ENCODE data around the gene OLFML2B.
A peak's percentile ranks its signal among the peaks of the same experiment; 100 is the strongest.

Gene OLFML2B

GRCh38 chr1:161978011-161978790, 45.5 kb downstream of the OLFML2B start:
- no peak for DNase-seq (ENCODE audit: low spot score)

GRCh38 chr1:161973924-161974845, 49.5 kb downstream of the OLFML2B start:
- DNase-seq (ENCODE audit: low spot score) = peak; percentile 66

GRCh38 chr1:161972828-161973227, 50.8 kb downstream of the OLFML2B start:
- DNase-seq (ENCODE audit: low spot score) = no peak

GRCh38 chr1:161970633-161971032, 53.0 kb downstream of the OLFML2B start:
- no peak for DNase-seq (ENCODE audit: low spot score)

- no peak for DNase-seq (ENCODE audit: low spot score)
These were observed 53.6 kb downstream of the OLFML2B start for GRCh38 chr1:161970036-161970435.

- DNase-seq (ENCODE audit: low spot score) = no peak
These were observed 57.6 kb downstream of the OLFML2B start for GRCh38 chr1:161966067-161966466.

- DNase-seq (ENCODE audit: low spot score) = no peak
These were observed 61.4 kb downstream of the OLFML2B start for GRCh38 chr1:161962091-161962887.

- no peak for DNase-seq (ENCODE audit: low spot score)
These were observed 65.2 kb downstream of the OLFML2B start for GRCh38 chr1:161958425-161958824.

GRCh38 chr1:161956930-161957329, 66.7 kb downstream of the OLFML2B start:
- no peak for DNase-seq (ENCODE audit: low spot score)

- no peak for DNase-seq (ENCODE audit: low spot score)
These were observed 67.6 kb downstream of the OLFML2B start for GRCh38 chr1:161956097-161956496.

GRCh38 chr1:161955606-161956005, 68.1 kb downstream of the OLFML2B start:
- DNase-seq (ENCODE audit: low spot score) = no peak

GRCh38 chr1:161954466-161954865, 69.2 kb downstream of the OLFML2B start:
- no peak for DNase-seq (ENCODE audit: low spot score)

- DNase-seq (ENCODE audit: low spot score) = no peak
These were observed 69.6 kb downstream of the OLFML2B start for GRCh38 chr1:161954050-161954449.

- peak; percentile 34 for DNase-seq (ENCODE audit: low spot score)
These were observed 70.3 kb downstream of the OLFML2B start for GRCh38 chr1:161953256-161953920.

GRCh38 chr1:161952607-161953172, 71.0 kb downstream of the OLFML2B start:
- no peak for DNase-seq (ENCODE audit: low spot score)

GRCh38 chr1:161951646-161952045, 72.0 kb downstream of the OLFML2B start:
- DNase-seq (ENCODE audit: low spot score) = no peak

- DNase-seq (ENCODE audit: low spot score) = no peak
These were observed 73.3 kb downstream of the OLFML2B start for GRCh38 chr1:161950377-161950776.

- no peak for DNase-seq (ENCODE audit: low spot score)
These were observed 74.1 kb downstream of the OLFML2B start for GRCh38 chr1:161949548-161949947.

GRCh38 chr1:161948435-161948834, 75.2 kb downstream of the OLFML2B start:
- no peak for DNase-seq (ENCODE audit: low spot score)

- DNase-seq (ENCODE audit: low spot score) = no peak
These were observed 77.3 kb downstream of the OLFML2B start for GRCh38 chr1:161946071-161946987.

All from hematopoietic multipotent progenitor cell treated with erythropoietin and hydrocortisone succinate and interleukin-3 and kit ligand, for 17 days (in vitro differentiated cells).